Measurements from ENCODE around the gene ACTL7B. TPM values are rescaled to one million over a fixed set of nuclear protein-coding genes. Genes with fewer than 3 reads are reported as not detected.

ACTL7B gene
- total and polyA plus RNA-seq, 2 experiments from 2014 or later, result not detected

DNA sequence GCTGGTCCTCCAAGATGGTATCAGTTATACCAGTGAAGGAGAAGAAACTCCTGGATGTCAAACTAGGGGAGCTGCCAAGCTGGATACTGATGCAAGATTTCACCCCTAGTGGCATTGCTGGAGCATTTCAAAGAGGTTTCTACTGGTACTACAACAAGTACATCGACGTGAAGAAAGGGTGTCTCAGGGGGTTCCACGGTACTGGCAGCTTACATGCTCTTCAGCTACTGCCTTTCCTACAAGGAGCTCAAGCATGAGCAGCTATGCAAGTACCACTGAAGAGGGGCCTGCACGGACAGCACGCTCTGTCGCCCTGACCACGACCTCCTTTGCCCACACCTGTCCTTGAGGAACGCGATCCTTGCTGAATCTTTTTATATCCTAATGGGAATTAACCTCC lies 19.5 kb downstream of the ACTL7B start:
- Histone ChIP-seq H3K4me3 (no peak overlapping the region), H4K20me1 (replicated peaks; ENCODE audit: insufficient read depth) (no peaks in the 10 kb centered on the region), H3K36me3 (ENCODE audit: insufficient read depth) (no peaks in the 10 kb centered on the region), H3K4me2 (no peak overlapping the region), H3K4me1 (ENCODE audit: insufficient read depth) (no peaks in the 10 kb centered on the region; the same call in 1 of the 2 replicates), H2AFZ (peak overlapping the region; percentile 32; the same call in 1 of the 2 replicates), H3K27ac (ENCODE audit: low read depth) (no peak overlapping the region), H3F3A (replicated peaks; ENCODE audit: low read depth) (no peaks in the 10 kb centered on the region), H3K9me2 (ENCODE audit: insufficient read depth) (peaks cover 7% of the 10 kb centered on the region; the same call in 1 of the 2 replicates), H3K27me3 (ENCODE audit: insufficient read depth) (no peaks in the 10 kb centered on the region), H3K79me2 (replicated peaks; ENCODE audit: insufficient read depth) (no peaks in the 10 kb centered on the region)
- Mint-ChIP-seq H3K4me1 (peaks cover 12% of the 10 kb centered on the region), H3K4me3 (no peak overlapping the region), H3K36me3 (ENCODE audit: low read depth) (no peaks in the 10 kb centered on the region), H3K27me3 (ENCODE audit: insufficient read depth, low read depth, poor library complexity) (peaks cover 2% of the 10 kb centered on the region), H3K9me3 (no peaks in the 10 kb centered on the region), H3K27ac (no peak overlapping the region)
- ATAC-seq (no peak), DNase-seq (ENCODE audit: low spot score) (peak; percentile 9)
- TF ChIP-seq EZH2phosphoT487 (IDR thresholded peaks at IDR 0.05; ENCODE audit: unreplicated experiment), result no peak
- no peak for TF ChIP-seq POLR2AphosphoS5 (IDR thresholded peaks at IDR 0.05; ENCODE audit: low read depth)
- no peak for TF ChIP-seq JUNB (IDR thresholded peaks at IDR 0.05; ENCODE audit: unreplicated experiment)
- TF ChIP-seq ZNF462 (CRISPR knock-in tag; IDR thresholded peaks at IDR 0.05), result no peak
- TF ChIP-seq EZH2 (IDR thresholded peaks at IDR 0.05; ENCODE audit: low read depth, unreplicated experiment), result no peak
- TF ChIP-seq ETS1 (IDR thresholded peaks at IDR 0.05), result no peak
- TF ChIP-seq, protein P1, sequence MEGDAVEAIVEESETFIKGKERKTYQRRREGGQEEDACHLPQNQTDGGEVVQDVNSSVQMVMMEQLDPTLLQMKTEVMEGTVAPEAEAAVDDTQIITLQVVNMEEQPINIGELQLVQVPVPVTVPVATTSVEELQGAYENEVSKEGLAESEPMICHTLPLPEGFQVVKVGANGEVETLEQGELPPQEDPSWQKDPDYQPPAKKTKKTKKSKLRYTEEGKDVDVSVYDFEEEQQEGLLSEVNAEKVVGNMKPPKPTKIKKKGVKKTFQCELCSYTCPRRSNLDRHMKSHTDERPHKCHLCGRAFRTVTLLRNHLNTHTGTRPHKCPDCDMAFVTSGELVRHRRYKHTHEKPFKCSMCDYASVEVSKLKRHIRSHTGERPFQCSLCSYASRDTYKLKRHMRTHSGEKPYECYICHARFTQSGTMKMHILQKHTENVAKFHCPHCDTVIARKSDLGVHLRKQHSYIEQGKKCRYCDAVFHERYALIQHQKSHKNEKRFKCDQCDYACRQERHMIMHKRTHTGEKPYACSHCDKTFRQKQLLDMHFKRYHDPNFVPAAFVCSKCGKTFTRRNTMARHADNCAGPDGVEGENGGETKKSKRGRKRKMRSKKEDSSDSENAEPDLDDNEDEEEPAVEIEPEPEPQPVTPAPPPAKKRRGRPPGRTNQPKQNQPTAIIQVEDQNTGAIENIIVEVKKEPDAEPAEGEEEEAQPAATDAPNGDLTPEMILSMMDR (conservative IDR thresholded peaks at IDR 0.05; ENCODE audit: low read depth in 2 of 2), result no peak
- TF ChIP-seq ZNF331 (CRISPR knock-in tag; IDR thresholded peaks at IDR 0.05; ENCODE audit: low read depth), result no peak
- no peak for TF ChIP-seq REST (IDR thresholded peaks at IDR 0.05; ENCODE audit: unreplicated experiment)
- TF ChIP-seq NANOG (IDR thresholded peaks at IDR 0.05; ENCODE audit: borderline replicate concordance), result no peak
- TF ChIP-seq CREB1 (CRISPR knock-in tag; IDR thresholded peaks at IDR 0.05; ENCODE audit: low read depth), result no peak
- no peak for TF ChIP-seq STAT1 (IDR thresholded peaks at IDR 0.05; ENCODE audit: unreplicated experiment)
- TF ChIP-seq ZNF114 (CRISPR knock-in tag; IDR thresholded peaks at IDR 0.05), result no peak

Data from GM23338 (cell line).